Small intestine (tissue), 7 donors: Measurements from ENCODE around the gene KIAA0825. TPM values are rescaled to one million over a fixed set of nuclear protein-coding genes. Genes with fewer than 3 reads are reported as not detected.

Source experiments
- DNase-seq, 2 donors: peaks; one replicate each; pipeline versions ENCODE4 v3.0.0 to v3.0.0-alpha.2; 2013
- FAIRE-seq: peaks from 2 replicates; lab custom pipeline; 2012; peaks lifted over from hg19 to GRCh38; lab: Jason Lieb, UNC
- H3K27ac ChIP-seq, 3 donors: one replicate each; pipeline ENCODE4 v1.5.1; 2013; ENCODE audit warnings: low read length in 2 of 3, mild to moderate bottlenecking in 2 of 3, control low read depth in 1 of 3, inconsistent platforms in 1 of 3, low read depth in 1 of 3, moderate library complexity in 1 of 3
- H3K27me3 ChIP-seq, 3 donors: one replicate each; pipeline ENCODE4 v1.6.1; 2013; ENCODE audit warnings: low read length in 3 of 3, inconsistent platforms in 1 of 3; ENCODE audit not compliant: control insufficient read depth in 3 of 3, insufficient read depth in 3 of 3
- H3K36me3 ChIP-seq, 3 donors: one replicate each; pipeline ENCODE4 v1.6.1; 2013; ENCODE audit warnings: low read length in 3 of 3, inconsistent platforms in 1 of 3, low read depth in 1 of 3, mild to moderate bottlenecking in 1 of 3, moderate library complexity in 1 of 3; ENCODE audit not compliant: control insufficient read depth in 3 of 3, insufficient read depth in 2 of 3
- H3K4me1 ChIP-seq, 3 donors: one replicate each; pipeline ENCODE4 v1.6.1; 2013; ENCODE audit warnings: low read length in 2 of 3, inconsistent platforms in 1 of 3, low read depth in 1 of 3, mild to moderate bottlenecking in 1 of 3, moderate library complexity in 1 of 3; ENCODE audit not compliant: control insufficient read depth in 3 of 3, insufficient read depth in 2 of 3
- H3K4me3 ChIP-seq, 3 donors: one replicate each; pipeline ENCODE4 v1.5.1; 2013; ENCODE audit warnings: low read length in 3 of 3, control low read depth in 1 of 3, inconsistent platforms in 1 of 3, low read depth in 1 of 3, mild to moderate bottlenecking in 1 of 3, moderate library complexity in 1 of 3
- H3K9me3 ChIP-seq, 2 donors: one replicate each; pipeline ENCODE4 v1.6.1; 2013; ENCODE audit warnings: low read depth in 1 of 2, low read length in 1 of 2; ENCODE audit not compliant: control insufficient read depth in 2 of 2, insufficient read depth in 1 of 2
- WGBS, 3 donors: extraction: QIAGEN DNeasy Blood & Tissue Kit; methylation state at CpG; one replicate each; pipeline ENCODE4 v1.1.7; 2013; 5-methylcytosine and 5-hydroxymethylcytosine counted together
- polyA plus RNA-seq, 4 donors: library from polyadenylated mRNA; stranded (reverse) in 3 of 4; unstranded in 1 of 4; fragments of 200-250 nt in 3 of 4; fragments of 120-200 nt in 1 of 4; gene quantifications; one replicate each; pipeline versions ENCODE4 v1.2.1 to v1.2.3, GENCODE V29; 2013
- donor health status: healthy with polysubstance abuse.
- donor health status: control.
- donor health status: control.
- donor health status: Bipolar disorder and iron deficiency.
- donor health status: healthy.

The KIAA0825 gene
- polyA plus RNA-seq, 4 donors, result 0.51 to 2.6 (median 0.61) TPM

DNA sequence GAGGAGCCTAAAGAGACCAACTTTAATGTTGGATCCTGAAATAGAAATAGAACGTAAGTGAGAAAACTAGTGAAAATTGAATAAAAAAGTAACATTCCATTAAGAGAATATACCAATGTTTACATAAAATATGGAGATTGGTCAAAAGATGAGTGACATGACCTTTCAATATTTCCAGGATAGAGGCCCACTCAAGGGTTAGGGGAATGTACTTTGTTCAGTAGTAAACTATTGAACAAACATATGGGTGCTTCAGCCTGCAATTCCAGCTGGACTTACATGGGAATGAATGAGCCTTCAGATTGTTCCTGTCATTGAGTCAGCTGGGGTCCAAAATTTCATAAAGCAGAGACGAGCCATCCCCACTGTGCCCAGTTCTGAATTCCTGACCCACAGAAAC lies 505.3 kb downstream of the KIAA0825 start:
- H3K27me3 ChIP-seq, result no peaks in the 10 kb centered on the region
- H3K4me3 ChIP-seq, result no peak overlapping the region
- H3K36me3 ChIP-seq, result no peaks in the 10 kb centered on the region
- 76 to 90% (median 86%) methylated on average over 2 of the region's 2 CpGs for WGBS, 3 donors
- H3K4me1 ChIP-seq, result no peaks in the 10 kb centered on the region
- DNase-seq (peak in 1 of 2 donors; percentile 29), FAIRE-seq (no peak)
- H3K27ac ChIP-seq, result no peak overlapping the region
- H3K9me3 ChIP-seq, result peaks cover 0 to 15% of the 10 kb centered on the region in 2 donors

DNA sequence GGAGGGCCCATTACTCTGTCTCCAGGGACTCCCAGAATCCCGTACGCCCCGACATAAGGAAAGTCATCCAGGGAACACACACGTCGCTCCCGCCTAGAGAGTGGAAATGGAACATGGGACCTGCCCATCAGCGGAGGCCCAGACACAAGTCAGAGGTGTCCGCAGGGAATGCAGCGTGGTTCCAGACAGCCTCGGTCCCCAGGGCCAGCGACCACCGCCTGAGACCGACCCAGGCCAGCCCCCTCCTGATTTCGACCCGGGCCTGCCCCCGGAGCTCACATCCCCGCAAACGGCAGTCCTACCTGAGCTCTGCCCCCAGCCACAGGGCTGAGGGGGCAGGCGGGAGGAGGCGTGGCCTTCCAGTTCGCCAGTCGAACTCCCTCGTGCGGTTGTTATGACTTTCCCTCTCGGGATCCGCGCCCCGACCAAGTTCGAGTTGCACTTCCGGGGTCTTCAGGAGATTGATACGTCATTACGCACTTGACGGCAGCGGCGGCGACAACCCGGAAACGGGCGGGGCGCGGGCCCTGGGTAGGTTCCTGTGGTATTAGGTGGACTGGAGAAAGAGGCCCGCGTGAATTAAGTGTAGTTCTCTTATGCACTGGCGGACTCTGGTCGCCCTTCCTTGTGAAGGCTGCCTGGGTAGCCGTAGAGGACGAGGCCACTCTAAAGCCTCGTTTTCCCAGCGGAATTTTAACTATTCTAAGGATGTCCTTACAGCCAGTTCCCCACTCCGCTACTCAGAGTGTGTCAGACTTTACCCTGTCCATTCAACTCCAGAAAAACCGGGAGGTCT lies 507.0 kb downstream of the KIAA0825 start:
- 1 to 2% (median 2%) methylated on average over 49 to 51 of the region's 51 CpGs for WGBS, 3 donors
- Histone ChIP-seq H3K27me3 (no peaks in the 10 kb centered on the region), H3K4me1 (no peaks in the 10 kb centered on the region), H3K9me3 (peaks cover 0 to 5% of the 10 kb centered on the region in 2 donors), H3K4me3 (peak overlapping the region; percentile 39 to 95 (median 82)), H3K36me3 (no peaks in the 10 kb centered on the region), H3K27ac (peak overlapping the region; percentile 91 to 97 (median 96))
- FAIRE-seq, result no peak
- DNase-seq, result peak; percentile 97

GRCh38 chr5:94103514-94104245 lies 514.7 kb downstream of the KIAA0825 start:
- H3K4me3 ChIP-seq, result no peak overlapping the region
- H3K27ac ChIP-seq, result no peak overlapping the region
- no peaks in the 10 kb centered on the region for H3K36me3 ChIP-seq
- no peaks in the 10 kb centered on the region for H3K9me3 ChIP-seq
- no peaks in the 10 kb centered on the region for H3K27me3 ChIP-seq
- no peaks in the 10 kb centered on the region for H3K4me1 ChIP-seq
- FAIRE-seq, result no peak
- 71 to 83% (median 82%) methylated on average over 3 of the region's 3 CpGs for WGBS, 3 donors
- DNase-seq, result no peak

Other genes with a start within 250 kb of the KIAA0825 start
- gene SLF1, start 65 bp upstream of the KIAA0825 start, polyA plus RNA-seq, result 1 to 10 TPM; 3.3 to 7.9 (median 5.5) TPM